RWPE1 (cell line): ENCODE results near the gene AP1G2.
A peak's percentile ranks its signal among the peaks of the same experiment; 100 is the strongest.

Experiments used
- CTCF ChIA-PET: fragments of 350-600 bp; sonication (Branson Sonifier 250); formaldehyde crosslinking; extraction: SDS; loops from one replicate; lab custom pipeline; 2021; lab: Yijun Ruan, JAX
- POLR2A ChIA-PET: fragments of 400-600 bp; formaldehyde crosslinking; extraction: SDS; loops from one replicate; lab custom pipeline; 2020; ENCODE audit warnings: antibody characterized with exemption; ENCODE audit not compliant: low non-redundant PET; lab: Yijun Ruan, JAX
- DNase-seq: peaks from one replicate; pipeline ENCODE4 v3.0.0; 2012; ENCODE audit warnings: low spot score
- H3K27ac ChIP-seq: fragments of 450-650 bp; 2 replicates; pipeline ENCODE4 v1.5.1; 2017
- TF ChIP-seq, protein P1 (sequence below): fragments of 450-650 bp; conservative IDR thresholded peaks from 2 replicates; pipeline ENCODE4 v1.5.1; 2017; ENCODE audit warnings: low read depth, mild to moderate bottlenecking

Gene AP1G2, protein sequence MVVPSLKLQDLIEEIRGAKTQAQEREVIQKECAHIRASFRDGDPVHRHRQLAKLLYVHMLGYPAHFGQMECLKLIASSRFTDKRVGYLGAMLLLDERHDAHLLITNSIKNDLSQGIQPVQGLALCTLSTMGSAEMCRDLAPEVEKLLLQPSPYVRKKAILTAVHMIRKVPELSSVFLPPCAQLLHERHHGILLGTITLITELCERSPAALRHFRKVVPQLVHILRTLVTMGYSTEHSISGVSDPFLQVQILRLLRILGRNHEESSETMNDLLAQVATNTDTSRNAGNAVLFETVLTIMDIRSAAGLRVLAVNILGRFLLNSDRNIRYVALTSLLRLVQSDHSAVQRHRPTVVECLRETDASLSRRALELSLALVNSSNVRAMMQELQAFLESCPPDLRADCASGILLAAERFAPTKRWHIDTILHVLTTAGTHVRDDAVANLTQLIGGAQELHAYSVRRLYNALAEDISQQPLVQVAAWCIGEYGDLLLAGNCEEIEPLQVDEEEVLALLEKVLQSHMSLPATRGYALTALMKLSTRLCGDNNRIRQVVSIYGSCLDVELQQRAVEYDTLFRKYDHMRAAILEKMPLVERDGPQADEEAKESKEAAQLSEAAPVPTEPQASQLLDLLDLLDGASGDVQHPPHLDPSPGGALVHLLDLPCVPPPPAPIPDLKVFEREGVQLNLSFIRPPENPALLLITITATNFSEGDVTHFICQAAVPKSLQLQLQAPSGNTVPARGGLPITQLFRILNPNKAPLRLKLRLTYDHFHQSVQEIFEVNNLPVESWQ

DNA sequence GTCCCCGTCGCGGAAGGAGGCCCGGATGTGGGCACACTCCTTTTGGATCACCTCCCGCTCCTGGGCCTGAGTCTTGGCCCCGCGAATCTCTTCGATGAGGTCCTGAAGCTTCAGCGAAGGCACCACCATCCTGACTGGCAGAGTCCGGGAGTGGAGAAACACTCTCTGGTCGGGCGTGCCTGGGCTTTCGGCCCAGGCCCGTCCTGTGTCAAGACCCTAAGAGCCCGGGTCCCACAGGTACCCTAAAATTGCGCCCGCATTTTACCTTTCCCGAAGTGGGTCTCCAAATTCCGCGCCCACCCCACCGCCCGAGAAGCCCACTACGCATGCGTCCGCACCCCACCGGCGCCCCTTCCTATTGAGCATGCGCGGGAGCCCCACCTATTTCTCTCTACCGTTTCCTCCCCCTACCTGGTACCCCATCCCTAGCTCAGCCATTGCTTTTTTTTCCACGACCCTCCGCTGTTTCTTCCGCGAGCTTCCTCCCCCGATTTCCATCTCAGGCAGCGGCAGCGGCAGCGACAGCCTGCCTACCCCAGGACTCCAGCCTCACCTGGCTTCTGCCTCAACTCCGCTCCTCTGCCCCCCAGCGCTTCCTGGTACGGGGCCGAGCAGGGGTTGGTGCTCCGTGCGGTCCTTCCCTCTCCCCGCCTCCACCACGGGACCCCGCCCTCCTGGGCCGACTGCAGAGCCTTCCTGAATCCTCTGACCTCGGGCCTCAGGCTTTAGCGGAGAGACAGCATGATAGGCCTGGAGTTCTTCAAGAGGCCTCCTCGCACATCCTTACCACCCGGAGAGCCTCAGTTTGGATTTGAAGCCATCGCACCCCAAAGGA is at the start of gene AP1G2:
TSS of gene AP1G2 (minus strand) at position 606 of the 835 bp plus-strand sequence. CDS start at position 129, 477 bp downstream.
- POLR2A ChIA-PET: interaction anchor here (1.2 kb wide), 1 partner anchor 11 kb away, joined by 3 read pairs; no protein-coding TSS in a partner anchor
- peak within 1 kb of the TSS; percentile 80 for H3K27ac ChIP-seq
- TF ChIP-seq, protein P1, sequence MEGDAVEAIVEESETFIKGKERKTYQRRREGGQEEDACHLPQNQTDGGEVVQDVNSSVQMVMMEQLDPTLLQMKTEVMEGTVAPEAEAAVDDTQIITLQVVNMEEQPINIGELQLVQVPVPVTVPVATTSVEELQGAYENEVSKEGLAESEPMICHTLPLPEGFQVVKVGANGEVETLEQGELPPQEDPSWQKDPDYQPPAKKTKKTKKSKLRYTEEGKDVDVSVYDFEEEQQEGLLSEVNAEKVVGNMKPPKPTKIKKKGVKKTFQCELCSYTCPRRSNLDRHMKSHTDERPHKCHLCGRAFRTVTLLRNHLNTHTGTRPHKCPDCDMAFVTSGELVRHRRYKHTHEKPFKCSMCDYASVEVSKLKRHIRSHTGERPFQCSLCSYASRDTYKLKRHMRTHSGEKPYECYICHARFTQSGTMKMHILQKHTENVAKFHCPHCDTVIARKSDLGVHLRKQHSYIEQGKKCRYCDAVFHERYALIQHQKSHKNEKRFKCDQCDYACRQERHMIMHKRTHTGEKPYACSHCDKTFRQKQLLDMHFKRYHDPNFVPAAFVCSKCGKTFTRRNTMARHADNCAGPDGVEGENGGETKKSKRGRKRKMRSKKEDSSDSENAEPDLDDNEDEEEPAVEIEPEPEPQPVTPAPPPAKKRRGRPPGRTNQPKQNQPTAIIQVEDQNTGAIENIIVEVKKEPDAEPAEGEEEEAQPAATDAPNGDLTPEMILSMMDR: no peak
- CTCF ChIA-PET: interaction anchor here (0.6 to 0.9 kb wide), 5 partner anchors 9 to 843 kb away, joined by 3 to 7 read pairs (median 3); no protein-coding TSS in a partner anchor
- DNase-seq: peak; percentile 92

DNA sequence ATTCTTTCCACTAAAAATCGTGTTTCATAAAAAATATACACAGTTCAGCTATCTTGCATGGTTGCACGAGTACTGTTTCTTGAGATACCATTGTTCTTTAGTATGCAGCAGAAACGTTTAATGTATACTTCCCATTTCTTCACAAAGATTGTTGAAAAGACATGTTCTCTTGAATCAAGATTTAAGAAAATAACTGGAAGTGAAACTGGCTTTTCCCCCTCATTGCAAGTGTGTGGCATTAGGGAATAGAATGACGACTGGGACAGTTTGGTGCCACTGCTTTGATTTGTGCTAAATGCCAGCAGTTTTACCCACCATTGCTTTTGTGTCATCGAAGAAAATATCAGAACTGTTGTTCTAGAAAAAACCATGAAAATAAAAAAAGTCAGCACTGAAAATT is 48.3 kb upstream of the AP1G2 start:
- no peak for DNase-seq
- no peak overlapping the region for H3K27ac ChIP-seq
- POLR2A ChIA-PET: no interaction called here
- TF ChIP-seq, protein P1: no peak
- CTCF ChIA-PET: no interaction called here

DNA sequence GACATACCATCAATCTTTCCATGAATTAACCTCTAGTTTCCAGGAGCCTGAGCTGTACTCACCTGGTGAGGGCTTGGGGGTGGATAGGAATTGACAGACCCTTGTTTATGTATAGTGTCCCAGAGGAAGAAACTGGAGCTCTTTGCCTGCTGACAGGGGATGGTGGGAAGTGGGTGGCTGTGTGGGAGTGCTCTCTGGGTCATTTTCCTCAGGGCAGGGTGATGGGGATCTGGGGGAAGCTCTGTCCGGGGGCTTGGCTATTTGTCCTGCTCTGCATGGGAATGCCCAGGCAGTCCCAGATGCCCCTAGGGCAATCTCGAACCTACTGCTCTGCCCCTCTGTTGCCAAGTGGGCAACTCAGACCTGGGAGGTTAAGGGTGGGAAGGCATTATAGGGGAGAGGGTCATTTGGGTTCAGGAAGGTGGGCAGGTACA is 46.8 kb upstream of the AP1G2 start:
- ChIA-PET CTCF (no interaction called here), POLR2A (no interaction called here)
- no peak for DNase-seq
- TF ChIP-seq, protein P1: no peak
- no peak overlapping the region for H3K27ac ChIP-seq

DNA sequence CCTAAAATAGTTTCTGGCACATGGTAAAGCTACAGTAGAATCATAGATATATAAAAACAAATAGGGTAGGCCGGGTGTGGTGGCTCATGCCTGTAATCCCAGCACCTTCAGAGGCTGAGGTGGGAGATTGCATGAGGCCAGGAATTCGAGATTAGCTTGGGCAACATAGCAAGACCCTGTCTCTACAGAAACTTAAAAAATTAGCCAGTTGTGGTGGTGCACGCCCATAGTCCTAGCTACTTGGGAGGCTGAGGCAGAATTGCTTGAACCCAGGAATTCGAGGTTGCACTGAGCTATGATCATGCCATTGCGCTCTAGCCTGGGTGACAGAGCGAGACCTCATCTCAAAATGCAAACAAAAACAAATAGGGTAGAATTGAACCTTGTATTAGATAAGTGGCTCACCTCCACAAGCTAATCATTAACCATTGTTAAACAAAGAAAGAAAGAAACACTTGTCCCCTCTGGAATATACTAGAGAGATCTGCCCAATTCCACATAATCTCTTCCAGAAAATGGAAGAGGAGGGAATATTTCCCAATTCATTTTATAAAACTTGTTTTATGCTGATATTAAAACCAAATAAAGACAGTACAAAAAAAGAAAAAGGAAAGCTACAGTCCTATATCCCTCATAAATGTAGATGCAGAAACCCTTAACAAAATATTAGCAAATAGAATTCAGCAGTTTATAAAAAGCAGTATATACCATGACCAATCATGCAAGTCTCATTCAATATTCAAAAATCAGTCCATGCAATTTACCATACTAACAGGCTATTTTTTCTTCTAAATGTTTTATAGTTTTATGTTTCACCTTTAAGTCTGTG is 45.9 kb upstream of the AP1G2 start:
- ChIA-PET CTCF (interaction anchor here (1.1 to 1.5 kb wide), 2 partner anchors 18 to 24 kb away, joined by 3 to 7 read pairs; no protein-coding TSS in a partner anchor), POLR2A (interaction anchor here (0.7 kb wide), 1 partner anchor 63 kb away, joined by 3 read pairs; no protein-coding TSS in a partner anchor)
- no peak overlapping the region for H3K27ac ChIP-seq
- TF ChIP-seq, protein P1: no peak
- no peak for DNase-seq

DNA sequence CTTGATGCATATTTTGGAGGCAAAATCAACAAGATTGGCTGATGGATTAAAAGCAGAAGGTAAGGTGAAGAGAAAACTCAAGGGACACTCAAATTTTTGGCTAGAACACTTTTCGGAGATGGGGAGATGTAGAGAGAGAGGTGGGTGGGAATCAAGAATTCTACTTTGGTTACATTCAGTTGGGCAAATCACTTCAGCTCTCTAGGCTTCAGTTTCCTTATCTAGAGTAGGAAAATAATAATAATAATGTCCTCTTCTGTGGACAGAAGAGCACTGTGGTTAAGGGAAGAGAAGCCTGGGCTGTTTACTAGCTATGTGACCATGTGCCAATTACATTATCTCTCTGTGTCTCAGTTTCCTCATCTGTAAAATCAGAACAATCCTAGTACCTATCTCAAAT is 45.2 kb upstream of the AP1G2 start:
- no peak overlapping the region for H3K27ac ChIP-seq
- POLR2A ChIA-PET: interaction anchor here (0.7 kb wide), 1 partner anchor 64 kb away, joined by 3 read pairs; no protein-coding TSS in a partner anchor
- CTCF ChIA-PET: interaction anchor here (1.1 to 1.5 kb wide), 2 partner anchors 19 to 24 kb away, joined by 3 to 7 read pairs; no protein-coding TSS in a partner anchor
- TF ChIP-seq, protein P1: no peak
- DNase-seq: no peak
